GM19351 (cell line): ENCODE data around the gene TRAPPC2L.

Experiments used
- ATAC-seq: cut with Tn5 transposase; IDR thresholded peaks from one replicate; pipeline ENCODE4 v1.9.1; 2021; ENCODE audit warnings: mild to moderate bottlenecking, moderate library complexity; ENCODE audit not compliant: unreplicated experiment

Gene TRAPPC2L

GRCh38 chr16:88837806-88838205, 19.1 kb upstream of the TRAPPC2L start:
- no peak for ATAC-seq

- no peak for ATAC-seq
Observed at GRCh38 chr16:88838566-88838965, 18.4 kb upstream of the TRAPPC2L start.

GRCh38 chr16:88839026-88839529, 17.8 kb upstream of the TRAPPC2L start:
- no peak for ATAC-seq

DNA sequence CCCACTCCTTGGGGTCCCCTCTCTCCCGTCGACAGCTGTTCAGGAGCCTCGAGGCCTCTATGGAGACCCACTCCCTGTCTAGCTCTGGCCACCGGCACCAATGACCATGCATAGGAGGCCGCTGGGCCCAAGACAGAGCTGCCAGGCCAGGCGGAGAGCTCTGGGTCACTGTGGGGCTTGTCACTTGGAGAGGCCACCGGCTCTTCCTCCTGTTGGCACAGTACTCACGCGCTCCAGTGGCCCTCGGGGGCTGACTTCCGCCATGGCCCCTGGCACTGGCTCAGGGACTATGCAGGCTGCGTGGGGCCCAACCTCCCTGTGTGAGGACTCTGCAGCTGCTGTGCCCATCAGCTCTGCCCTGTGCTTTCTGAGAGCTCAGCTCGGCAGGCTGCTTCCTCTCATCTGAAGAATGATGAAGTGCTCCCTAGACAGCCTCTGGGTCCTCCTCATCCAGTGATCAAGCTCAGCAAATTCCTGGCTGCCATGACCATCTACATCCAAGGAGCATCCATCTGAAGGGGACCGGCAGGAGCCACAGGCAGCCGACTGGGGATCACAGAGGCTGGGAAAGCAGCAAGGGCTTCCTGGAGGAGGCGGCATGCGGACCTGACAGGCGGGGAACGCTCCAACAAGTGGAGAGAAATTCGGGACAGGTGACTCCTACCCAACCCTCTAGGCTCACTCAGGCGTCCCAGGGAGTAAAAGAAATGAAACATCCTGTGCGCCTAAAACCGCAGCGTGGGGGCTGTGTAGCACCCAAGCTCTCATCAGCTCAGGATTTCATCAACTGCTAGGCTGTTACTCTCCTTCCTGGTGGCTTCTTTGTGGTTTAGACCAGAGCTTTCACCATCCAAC, 17.0 kb upstream of the TRAPPC2L start:
- no peak for ATAC-seq

DNA sequence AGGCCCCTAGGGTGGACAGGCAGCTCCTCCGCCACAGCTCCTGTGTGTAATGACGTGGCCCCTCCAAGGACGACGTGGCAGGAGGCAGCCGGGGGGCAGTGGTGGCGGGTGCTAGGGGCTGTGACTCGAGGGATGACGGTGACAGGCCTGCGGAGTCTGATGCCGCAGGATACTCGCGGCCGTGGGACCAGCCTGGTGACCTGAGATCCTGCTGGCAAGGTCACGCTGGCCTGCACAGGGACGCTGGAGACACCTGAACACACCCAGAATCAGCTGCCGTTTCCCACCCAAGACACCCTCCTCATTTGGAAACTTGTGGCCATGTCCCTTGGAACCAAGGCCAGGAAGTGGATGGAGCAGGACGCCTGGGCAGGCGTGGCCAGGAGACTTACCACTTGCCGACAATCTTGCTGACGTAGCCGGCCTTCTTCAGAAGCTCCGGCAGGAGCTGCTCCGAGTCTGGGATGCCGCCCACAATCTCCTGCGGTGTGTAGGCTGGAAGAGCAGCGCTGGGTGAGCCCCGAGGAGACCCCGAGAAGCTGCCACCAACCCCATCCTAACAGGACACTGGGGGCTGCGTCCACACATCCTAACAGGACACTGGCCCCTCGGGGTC, 16.2 kb upstream of the TRAPPC2L start:
- no peak for ATAC-seq

DNA sequence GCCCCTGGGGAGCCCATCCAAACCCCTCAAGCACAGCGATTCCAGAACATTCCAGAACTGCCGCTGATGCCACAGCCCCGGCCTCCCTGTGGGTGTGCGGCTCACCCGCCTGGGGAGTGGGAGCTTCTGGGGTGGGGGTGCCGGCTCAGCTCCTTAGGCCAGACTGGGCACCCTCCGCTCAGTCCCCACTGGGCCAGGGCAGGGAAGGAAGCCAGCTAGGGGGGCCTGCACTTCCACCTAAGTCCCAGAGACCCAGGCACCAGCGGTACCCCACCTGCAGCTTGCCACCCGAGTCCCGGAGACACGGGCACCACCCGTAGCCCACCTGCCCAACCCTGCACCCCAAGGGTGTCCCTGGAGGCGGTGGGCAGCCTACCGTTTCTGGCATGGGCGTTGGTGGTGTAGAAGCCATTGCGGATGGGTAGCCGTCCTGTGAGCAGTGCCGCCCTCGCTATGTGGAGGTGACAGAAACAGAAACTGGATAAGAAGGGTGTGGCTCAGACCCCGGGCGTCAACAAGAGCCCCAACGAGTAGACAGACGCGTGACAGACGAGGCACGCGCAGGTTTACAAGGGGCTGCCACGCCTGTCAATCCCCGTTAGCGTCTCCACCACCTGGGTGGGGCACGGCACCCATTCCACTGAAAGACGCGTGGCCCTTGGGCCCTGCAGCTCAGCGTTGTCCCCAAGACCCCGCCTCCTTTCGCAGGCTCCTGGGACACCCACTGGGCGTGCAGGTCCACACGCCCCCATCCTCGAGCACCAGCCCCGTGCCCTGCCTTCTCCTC, 15.2 kb upstream of the TRAPPC2L start:
- ATAC-seq = no peak

DNA sequence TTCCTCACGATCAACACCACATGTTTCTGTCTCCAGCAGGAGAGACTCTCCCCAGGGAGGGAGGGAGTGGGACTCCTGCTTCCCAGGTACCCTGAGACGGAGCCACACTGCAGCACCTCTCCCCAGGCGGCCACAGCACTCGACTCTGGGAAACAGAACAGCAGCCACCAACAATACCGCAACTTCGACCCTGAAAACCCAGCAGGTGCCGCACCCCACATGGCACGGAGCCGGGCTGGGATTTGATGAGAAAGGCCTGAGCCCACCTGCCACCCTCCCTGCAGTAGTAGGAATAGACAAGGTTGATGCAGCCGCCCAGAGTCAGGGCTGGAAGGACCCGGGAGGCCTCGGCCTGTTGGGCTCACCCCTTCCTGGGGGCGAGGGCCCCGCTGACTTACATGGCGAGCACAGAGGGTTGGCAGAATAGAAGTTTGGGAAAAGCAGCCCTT, 14.6 kb upstream of the TRAPPC2L start:
- ATAC-seq = no peak

DNA sequence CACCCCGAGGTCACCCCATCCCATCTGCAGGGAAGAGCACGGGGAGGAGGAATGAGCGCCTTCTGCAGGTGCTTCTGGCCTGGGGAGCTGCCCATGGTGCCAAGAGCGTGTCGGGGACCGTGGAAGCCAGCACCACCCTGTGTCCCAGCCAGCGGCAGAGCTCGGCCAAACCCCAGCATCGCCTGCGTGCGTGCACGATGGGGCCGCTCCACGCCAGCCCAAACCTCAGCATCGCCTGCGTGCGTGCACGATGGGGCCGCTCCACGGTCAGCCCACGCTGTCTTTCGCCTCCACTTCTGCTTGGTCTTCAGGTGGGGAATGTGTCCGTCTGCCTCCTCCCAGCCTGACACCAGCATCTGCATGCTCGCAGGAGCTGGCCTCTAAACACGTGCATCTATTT, 14.1 kb upstream of the TRAPPC2L start:
- ATAC-seq = no peak

GRCh38 chr16:88843256-88843655, 13.7 kb upstream of the TRAPPC2L start:
- no peak for ATAC-seq

DNA sequence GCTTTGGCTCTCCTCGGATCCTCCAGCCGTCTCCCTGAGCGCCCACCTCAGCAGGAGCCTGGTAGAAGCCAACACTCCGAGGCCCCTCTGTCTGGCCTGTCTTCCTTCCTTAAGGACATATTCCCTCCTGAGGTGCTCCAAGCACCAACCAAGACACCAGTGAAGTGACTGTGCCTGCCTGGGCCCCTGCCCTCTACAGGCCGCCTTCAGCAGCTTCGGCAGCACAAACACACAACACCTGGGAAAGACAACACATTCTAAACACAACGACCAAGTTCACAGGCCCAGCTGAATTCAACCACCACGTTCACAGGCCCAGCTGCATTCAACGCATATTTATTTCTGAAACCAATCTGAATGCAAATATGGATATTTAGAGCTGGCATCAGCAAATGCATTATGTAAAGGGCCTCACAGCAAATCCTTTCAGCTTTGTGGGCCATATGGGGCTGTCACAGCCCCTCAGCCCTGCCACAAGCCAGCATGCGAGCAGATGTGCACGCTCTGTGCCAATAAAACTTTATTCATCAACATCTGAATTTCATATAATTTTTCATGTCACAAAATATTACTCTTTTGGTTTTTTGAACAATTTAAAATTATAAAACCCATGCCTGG, 12.4 kb upstream of the TRAPPC2L start:
- no peak for ATAC-seq

DNA sequence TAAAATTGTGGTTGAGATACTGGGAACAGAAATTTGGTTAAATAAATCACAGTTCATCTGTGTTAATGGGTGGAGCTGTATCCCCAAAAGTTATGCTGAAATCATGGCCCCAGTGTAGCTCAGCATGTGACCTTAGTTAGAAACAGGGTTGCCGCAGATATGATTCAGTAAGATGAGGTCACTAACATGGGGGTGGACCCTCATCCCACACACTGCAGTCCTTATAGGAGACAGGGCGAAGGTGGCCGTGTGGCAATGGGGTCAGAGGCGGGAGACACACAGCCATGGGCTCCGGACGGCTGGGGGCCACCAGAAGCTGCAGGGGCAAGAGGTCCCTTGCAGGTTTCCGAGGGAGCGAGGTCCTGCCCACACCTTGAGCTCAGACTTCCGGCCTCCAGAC, 10.8 kb upstream of the TRAPPC2L start:
- no peak for ATAC-seq

GRCh38 chr16:88847654-88848053, 9.3 kb upstream of the TRAPPC2L start:
- no peak for ATAC-seq

- ATAC-seq = no peak
Observed at GRCh38 chr16:88848557-88848956, 8.4 kb upstream of the TRAPPC2L start.

GRCh38 chr16:88850531-88851199, 6.3 kb upstream of the TRAPPC2L start:
- no peak for ATAC-seq

DNA sequence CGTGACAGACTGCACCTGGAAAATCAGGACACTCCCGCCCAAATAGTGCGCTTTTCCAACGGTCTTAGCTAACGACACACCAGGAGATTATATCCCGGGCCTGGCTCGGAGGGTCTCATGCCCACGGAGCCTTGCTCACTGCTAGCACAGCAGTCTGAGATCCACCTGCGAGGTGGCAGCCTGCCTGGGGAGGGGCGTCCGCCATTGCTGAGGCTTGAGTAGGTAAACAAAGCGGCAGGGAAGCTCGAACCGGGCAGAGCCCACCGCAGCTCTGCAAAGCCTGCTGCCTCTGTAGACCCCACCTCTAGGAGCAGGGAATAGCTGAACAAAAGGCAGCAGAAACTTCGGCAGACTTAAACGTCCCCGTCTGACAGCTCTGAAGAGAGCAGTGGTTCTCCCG, 5.3 kb upstream of the TRAPPC2L start:
- no peak for ATAC-seq

- ATAC-seq = no peak
Observed at GRCh38 chr16:88853325-88853941, 3.5 kb upstream of the TRAPPC2L start.

- ATAC-seq = no peak
Observed at GRCh38 chr16:88854306-88855111, 2.4 kb upstream of the TRAPPC2L start.

DNA sequence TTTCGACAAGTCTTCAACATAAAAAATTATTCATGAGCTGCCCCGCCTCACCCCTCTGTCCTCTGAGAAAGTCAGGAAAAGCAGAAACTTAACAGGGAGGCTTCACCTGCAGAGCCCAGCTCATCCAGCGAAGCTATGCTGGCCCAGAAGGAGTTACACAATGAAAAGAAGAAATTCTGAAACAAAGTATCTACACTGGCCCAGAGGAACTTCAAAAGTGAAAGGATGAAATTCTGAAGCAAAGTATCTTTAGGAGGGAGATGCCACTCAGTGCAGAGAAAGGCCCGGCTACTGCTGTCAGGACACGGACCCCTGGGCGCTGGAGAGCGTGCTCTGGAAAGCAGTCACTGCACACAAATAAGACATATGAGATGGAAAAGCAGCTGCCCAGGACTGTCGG, 1.8 kb upstream of the TRAPPC2L start:
- no peak for ATAC-seq

- no peak for ATAC-seq
Observed at GRCh38 chr16:88855736-88856121, 1.2 kb upstream of the TRAPPC2L start.
